Measurements from ENCODE around the gene BBS10.

- TF ChIP-seq CTCF (IDR thresholded peaks at IDR 0.05) (no peak), ZNF396 (CRISPR knock-in tag; IDR thresholded peaks at IDR 0.05; ENCODE audit: borderline replicate concordance) (no peak), ESRRA (CRISPR knock-in tag; IDR thresholded peaks at IDR 0.05; ENCODE audit: borderline replicate concordance) (no peak), NFE2L1 (CRISPR knock-in tag; IDR thresholded peaks at IDR 0.05) (no peak), AR (CRISPR knock-in tag; IDR thresholded peaks at IDR 0.05) (no peak), ZNF121 (CRISPR knock-in tag; IDR thresholded peaks at IDR 0.05) (no peak), MAX (CRISPR knock-in tag; IDR thresholded peaks at IDR 0.05) (no peak), E2F1 (CRISPR knock-in tag; IDR thresholded peaks at IDR 0.05) (no peak), FOXK1 (CRISPR knock-in tag; IDR thresholded peaks at IDR 0.05) (no peak), ZNF532 (CRISPR knock-in tag; IDR thresholded peaks at IDR 0.05; ENCODE audit: borderline replicate concordance) (no peak), ZNF232 (CRISPR knock-in tag; IDR thresholded peaks at IDR 0.05) (no peak), NR2C2 (CRISPR knock-in tag; IDR thresholded peaks at IDR 0.05) (no peak)
Measured at GRCh38 chr12:76360316-76360715, 12.1 kb upstream of the BBS10 start.
